ENCODE data around the gene EXOC6B.

EXOC6B gene

GRCh38 chr2:72332720-72333119 is 493.1 kb downstream of the EXOC6B start:
- peak; percentile 30 for DNase-seq

GRCh38 chr2:72330652-72331051 is 495.2 kb downstream of the EXOC6B start:
- DNase-seq, result no peak

- no peak for DNase-seq
Measured at GRCh38 chr2:72326759-72327158, 499.1 kb downstream of the EXOC6B start.

GRCh38 chr2:72325592-72326422 is 500.0 kb downstream of the EXOC6B start:
- peak; percentile 30 for DNase-seq

GRCh38 chr2:72316774-72317173 is 509.1 kb downstream of the EXOC6B start:
- no peak for DNase-seq

- DNase-seq, result no peak
Measured at GRCh38 chr2:72300147-72300684, 525.6 kb downstream of the EXOC6B start.

GRCh38 chr2:72293620-72294019 is 532.2 kb downstream of the EXOC6B start:
- DNase-seq, result no peak

- DNase-seq, result no peak
Measured at GRCh38 chr2:72292433-72292832, 533.4 kb downstream of the EXOC6B start.

GRCh38 chr2:72291059-72291458 is 534.8 kb downstream of the EXOC6B start:
- DNase-seq, result no peak

GRCh38 chr2:72289736-72290135 is 536.1 kb downstream of the EXOC6B start:
- DNase-seq, result no peak

- DNase-seq, result no peak
Measured at GRCh38 chr2:72289283-72289682, 536.5 kb downstream of the EXOC6B start.

- no peak for DNase-seq
Measured at GRCh38 chr2:72278046-72278445, 547.8 kb downstream of the EXOC6B start.

- no peak for DNase-seq
Measured at GRCh38 chr2:72276876-72277275, 549.0 kb downstream of the EXOC6B start.

GRCh38 chr2:72276356-72276755 is 549.5 kb downstream of the EXOC6B start:
- no peak for DNase-seq

- no peak for DNase-seq
Measured at GRCh38 chr2:72275084-72275483, 550.7 kb downstream of the EXOC6B start.

- no peak for DNase-seq
Measured at GRCh38 chr2:72274380-72274797, 551.4 kb downstream of the EXOC6B start.

GRCh38 chr2:72273384-72273783 is 552.4 kb downstream of the EXOC6B start:
- DNase-seq, result no peak

- no peak for DNase-seq
Measured at GRCh38 chr2:72271766-72272641, 553.8 kb downstream of the EXOC6B start.

- DNase-seq, result no peak
Measured at GRCh38 chr2:72271276-72271614, 554.6 kb downstream of the EXOC6B start.

GRCh38 chr2:72270556-72271275 is 555.1 kb downstream of the EXOC6B start:
- DNase-seq, result no peak

- DNase-seq, result no peak
Measured at GRCh38 chr2:72263776-72264060, 562.1 kb downstream of the EXOC6B start.

GRCh38 chr2:72263043-72263775 is 562.6 kb downstream of the EXOC6B start:
- no peak for DNase-seq

GRCh38 chr2:72261076-72261475 is 564.8 kb downstream of the EXOC6B start:
- DNase-seq, result no peak
